PFSK-1 (cell line): ENCODE measurements around the gene DNM3.

Experiments
- POLR2AphosphoS5 ChIP-seq: IDR thresholded peaks from 2 replicates; pipeline ENCODE4 v1.6.1; 2012; ENCODE audit warnings: low read depth, mild to moderate bottlenecking, control low read depth, low read length, moderate library complexity
- TAF1 ChIP-seq: IDR thresholded peaks from 2 replicates; pipeline ENCODE4 v1.6.1; 2012; ENCODE audit warnings: low read length, control low read depth, borderline replicate concordance; ENCODE audit not compliant: insufficient read depth

DNA sequence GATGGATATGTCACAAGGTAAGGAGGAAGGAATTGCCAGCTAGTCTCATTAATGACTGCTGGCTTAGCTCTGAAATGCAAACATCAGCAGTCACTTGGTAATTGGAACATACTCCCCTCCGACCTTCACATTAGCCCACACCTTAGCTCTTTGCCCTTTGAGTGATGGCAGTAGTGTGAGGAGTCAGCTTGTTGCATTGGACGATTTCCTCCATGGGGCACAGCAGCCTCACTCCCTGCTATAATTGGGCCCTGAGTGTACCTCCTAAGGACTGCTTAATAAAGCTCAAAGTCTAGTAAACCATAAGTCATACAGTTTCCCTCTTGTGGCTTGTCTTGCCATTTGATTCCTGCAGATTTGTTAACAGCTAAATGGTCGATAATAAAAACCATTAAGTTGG lies 40.4 kb upstream of the DNM3 start:
- TF ChIP-seq POLR2AphosphoS5, result no peak
- TF ChIP-seq TAF1, result no peak
